ENCODE measurements around the gene PLEKHO1.

PLEKHO1 gene

DNA sequence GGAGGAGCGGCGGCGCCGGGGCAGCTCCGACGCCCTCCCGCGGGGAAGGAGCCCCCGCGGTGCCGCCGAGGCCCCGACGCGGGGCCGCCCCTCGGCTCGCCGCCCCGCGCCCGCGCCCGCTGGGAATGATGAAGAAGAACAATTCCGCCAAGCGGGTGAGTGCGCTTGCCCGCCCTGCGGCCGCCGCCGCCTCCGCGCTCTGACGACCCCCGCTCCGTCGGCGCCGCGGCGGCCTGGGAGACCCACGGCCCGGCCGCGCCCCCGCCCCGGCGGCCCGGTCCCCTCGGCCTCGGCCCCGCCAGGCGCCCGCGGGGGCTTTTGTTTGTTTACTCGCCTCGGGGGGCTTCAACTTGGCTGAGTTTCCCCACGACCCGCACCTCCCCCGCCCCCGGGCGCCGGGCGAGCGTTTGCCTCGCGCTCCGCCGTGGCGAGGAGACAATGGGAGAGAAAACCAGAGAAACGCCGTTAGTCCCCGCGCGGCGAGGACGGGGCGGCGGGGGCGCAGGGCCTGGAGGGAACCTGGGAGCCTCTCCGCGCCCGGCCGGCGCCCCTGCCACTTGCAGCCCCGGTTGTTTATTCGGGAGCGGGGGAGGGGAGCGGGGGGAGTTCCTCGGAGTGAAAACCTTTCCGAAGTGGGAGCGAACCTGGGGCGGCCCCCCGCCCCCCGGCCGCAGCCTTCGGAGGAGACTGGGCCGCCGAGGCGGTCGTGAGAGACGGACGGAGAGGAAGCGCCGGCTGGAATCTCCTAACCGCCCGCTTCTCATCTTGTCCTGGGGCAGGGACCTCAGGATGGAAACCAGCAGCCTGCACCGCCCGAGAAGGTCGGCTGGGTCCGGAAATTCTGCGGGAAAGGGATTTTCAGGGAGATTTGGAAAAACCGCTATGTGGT lies 661 bp downstream of the PLEKHO1 start:
- no peak for DNase-seq (ENCODE audit: low spot score)

DNA sequence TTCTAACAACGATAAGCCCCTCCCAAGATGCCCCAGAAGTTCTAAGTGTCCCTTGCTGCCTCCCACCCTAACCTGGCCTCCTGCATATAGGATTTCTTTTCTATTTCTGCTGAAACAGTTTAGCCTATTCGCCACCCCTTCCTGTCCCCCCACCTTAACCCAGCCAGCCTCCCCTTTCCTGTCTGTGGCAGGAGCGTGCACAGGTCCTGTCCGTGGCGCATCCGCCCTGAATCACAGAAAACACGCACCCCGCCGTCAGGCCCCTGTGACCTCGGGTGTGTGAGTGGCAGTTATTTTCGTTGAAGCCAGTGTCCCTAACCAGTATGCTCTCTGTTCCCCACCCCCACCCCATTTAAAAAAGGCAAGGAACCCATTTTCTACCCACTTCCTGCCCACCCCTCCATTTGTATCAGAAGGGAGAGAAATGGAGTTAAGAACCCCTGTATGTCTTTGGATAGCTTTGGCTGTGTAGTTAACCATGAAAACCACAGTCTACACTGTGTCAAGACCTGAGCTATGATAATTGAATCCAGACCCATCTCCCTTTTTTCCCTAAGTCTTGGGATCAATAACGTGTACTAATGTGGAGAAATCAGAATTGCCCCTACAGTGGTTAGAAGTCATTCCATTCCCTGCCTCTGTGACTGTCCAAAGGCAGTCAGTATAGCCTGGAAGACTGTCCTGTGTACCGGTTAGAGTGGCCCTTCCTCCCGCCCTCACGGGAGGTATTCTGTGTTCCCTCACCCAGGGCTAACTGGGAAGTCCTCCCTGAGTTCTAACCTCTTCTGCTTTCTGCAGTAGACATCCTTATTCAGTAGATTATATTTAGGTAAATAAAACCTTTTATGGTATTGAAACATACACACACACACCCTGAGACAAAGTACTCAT lies 1.8 kb downstream of the PLEKHO1 start:
- DNase-seq (ENCODE audit: low spot score), result no peak

DNA sequence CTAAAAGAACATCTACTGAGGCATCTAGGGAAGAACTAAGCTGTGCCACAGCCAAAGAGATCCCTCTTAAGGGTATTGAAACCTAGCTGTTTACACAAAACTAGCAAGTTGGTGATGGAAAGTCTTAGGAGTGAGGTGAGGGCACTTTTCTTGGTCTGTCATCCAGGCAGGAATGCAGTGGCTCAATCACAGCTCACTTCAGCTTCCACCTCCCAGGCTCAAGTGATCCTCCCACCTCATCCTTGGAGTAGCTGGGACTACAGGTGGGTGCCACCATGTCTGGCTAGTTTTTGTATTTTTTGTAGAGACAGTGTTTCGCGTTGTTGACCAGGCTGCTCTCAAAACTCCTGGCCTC lies 2.4 kb downstream of the PLEKHO1 start:
- DNase-seq (ENCODE audit: low spot score), result no peak

- DNase-seq (ENCODE audit: low spot score), result no peak
Measured at GRCh38 chr1:150152772-150153456, 3.2 kb downstream of the PLEKHO1 start.

GRCh38 chr1:150154143-150154542 lies 4.4 kb downstream of the PLEKHO1 start:
- no peak for DNase-seq (ENCODE audit: low spot score)

DNA sequence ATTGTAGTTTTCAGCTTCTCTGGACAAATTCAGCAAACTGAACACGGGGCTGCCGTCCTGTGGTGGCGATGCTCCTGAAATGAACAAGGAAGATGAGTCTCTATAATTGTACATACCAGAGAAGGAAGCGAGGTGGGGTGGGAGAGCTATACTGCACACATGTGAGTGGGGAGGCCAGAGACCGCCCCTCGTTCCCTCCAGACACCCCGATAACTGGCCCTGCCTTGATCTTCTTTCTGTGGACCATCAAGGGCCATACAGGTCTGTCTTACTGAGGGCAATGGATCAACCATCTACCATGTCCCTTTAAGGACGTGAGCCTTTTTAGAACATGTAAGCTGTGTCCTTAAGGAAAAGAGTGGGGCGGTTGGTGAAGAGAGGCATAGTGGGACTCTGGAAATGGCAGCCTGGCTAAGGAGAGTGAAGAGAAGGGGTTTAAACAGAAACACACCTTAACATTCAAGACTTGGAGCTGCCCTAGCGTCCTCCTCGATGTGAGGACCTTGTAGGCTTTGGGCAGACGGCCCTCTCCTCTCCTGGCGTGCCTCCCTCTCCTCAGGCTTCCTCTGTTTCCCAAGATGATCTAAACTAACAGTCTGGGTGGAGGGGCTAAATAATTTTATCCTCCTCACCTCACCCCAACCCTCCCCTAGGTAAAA lies 5.8 kb downstream of the PLEKHO1 start:
- no peak for DNase-seq (ENCODE audit: low spot score)

DNA sequence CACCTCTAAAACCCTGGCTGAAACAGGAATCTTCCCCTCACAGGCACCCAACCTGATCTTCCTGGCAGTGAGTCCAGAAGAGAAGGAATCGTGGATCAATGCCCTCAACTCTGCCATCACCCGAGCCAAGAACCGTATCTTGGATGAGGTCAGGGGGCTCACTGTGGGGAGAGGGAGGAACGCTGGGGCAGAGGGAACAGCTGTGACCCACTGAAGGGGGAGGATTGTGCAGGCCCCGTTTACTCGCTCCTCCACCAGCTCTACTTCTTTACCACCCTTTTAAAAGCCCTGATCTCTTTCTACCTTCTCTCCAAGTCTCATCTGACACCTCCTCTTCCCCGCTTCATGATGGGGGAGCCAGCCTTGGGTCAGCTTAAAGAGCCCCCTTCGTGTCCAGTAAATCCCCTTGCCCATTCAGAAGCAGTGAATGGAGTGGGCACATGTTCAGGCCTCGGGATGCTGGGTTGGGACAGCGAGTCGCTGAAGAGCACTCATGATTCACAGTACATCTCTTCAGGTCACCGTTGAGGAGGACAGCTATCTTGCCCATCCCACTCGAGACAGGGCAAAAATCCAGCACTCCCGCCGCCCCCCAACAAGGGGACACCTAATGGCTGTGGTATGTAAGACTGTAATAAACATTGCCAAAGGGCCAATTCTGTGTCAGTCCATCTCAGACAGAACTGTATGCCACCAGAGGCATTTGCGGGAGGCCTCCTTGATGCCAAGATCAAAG lies 7.3 kb downstream of the PLEKHO1 start:
- no peak for DNase-seq (ENCODE audit: low spot score)

DNA sequence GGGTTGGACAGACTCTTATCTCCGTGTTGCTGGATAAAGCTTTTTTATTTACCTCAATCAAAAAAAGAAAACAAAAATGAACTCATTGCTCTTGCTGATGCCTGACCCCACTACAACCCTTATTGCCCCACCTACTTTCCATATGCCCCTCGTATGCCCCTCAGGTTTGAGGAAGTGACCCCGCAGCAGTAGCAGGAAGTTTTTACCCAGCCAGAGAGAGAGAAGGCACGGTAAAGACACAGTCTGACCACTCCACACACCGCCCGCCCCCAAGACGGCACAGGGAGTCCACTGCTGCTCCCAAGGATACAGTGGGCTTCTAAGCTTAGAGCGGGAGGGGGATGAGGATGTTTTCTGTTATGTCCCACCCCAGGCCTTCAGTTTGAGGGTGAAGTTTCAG lies 9.8 kb downstream of the PLEKHO1 start:
- no peak for DNase-seq (ENCODE audit: low spot score)

- no peak for DNase-seq (ENCODE audit: low spot score)
Measured at GRCh38 chr1:150160964-150161621, 11.4 kb downstream of the PLEKHO1 start.

- no peak for DNase-seq (ENCODE audit: low spot score)
Measured at GRCh38 chr1:150161747-150162581, 12.2 kb downstream of the PLEKHO1 start.

DNA sequence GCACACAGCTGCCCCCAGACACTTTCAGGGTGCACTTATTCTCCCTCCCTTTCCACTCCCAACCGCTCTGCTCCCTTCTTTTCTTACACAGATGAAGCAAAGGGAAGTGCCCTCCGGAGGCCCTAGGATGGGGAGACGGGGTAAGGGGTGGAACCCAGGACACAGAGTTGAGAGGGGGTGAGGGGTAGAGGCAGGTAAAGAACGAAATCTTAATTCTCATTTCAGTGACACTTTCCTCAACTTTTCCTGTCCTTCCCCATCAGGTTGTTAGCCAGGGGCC lies 12.8 kb downstream of the PLEKHO1 start:
- DNase-seq (ENCODE audit: low spot score), result no peak

DNA sequence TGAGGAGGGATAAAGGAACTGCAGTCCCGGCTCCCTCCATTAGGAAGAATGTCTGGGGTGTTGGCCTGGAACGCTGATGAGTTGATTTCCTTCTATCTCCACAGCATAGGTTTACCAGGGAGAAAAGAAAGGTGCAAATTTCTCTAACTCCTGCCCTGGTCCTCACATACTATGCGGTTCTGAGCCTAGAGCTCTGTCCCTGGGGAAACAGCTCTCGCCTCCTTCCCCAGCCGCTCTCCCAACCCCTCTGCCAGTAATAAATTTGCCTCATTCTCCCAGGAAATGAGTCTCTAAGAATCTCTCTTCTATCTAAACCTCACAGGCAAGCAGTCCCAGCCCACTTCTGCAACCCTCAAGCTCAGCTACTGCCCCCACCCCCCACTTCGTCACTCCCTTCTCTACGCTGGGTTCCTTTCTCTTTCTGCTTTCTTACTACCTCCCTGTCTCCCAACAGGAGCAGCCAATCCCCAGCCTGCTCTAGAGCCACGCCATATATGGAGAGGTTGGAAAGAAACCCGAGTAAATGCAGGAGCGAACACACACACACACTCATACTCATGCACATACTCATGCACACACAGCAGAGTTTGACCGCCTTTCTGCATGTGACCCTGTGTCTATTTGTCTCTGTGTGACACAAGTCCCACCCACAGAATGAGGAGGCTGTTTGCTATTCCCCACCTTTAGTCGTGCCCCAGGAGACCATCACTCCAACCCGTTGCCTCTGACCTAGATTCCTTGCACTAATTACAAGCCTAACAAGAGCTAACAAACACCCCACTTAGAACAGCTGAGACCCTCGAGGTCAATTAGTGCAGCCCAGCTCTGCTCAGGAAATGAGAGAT lies 13.4 kb downstream of the PLEKHO1 start:
- DNase-seq (ENCODE audit: low spot score), result peak; percentile 9

DNA sequence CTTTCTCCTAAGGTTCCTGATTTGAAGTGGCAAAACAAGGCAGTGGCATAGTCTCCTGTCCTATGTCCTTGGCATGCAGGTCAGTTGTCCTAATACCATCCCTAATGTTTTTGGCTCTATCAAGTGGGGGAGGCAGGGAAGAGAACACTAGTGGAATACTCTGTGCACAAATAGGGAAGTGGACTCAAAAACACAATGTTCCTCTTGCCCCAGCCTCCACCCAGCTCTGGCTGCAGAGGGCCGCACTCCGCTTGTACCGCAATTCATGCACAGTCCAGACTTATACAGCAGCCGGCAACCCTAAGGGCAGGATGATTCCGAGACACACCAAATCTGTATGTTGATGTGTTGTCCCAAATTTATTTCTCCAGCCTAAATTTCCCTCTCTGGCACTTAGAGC lies 14.5 kb downstream of the PLEKHO1 start:
- DNase-seq (ENCODE audit: low spot score), result no peak

GRCh38 chr1:150164779-150165178 lies 15.1 kb downstream of the PLEKHO1 start:
- no peak for DNase-seq (ENCODE audit: low spot score)

DNA sequence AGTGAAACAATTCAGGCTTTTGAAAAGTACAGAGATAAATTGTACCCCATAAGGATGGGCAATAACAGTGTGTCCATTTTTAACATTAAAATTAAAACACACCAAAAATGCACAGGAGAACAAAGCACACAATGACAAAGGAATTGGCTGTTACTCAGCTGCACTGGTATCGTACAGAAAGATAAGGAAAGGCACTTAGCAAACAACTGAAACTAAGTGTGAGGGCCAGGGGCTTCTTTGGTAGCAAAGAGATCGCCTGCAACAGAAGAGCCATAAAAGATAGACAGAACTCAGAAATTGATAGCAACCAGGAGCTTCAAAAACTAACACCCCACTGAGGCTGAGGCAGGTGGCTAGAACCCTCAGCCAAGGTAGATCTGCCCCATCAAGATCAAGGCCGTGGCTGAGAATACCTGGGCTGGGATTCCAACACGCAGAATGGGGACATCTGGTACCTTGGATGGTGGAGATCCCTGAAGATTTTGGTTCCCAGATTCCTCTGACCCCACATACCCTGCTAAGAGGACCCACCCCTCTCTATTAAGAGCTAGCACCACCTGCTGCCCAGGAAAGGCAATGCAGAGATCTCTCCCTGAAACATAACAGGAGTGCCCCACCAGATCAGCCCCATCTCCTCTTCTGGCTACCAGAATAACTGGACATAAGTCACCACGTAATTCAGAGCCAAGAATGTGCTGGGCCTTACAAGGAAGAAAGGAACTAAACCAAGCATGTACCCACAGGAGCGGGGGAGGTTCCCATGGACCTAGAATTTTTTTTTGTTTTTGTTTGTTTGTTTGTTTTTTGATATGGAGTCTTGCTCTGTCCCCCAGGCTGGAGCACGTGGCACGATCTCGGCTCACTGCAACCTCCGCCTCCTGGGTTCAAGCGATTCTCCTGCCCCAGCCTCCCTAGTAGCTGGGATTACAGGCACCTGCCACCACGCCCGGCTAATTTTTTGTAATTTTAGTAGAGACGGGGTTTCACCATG lies 16.2 kb downstream of the PLEKHO1 start:
- peak; percentile 21 for DNase-seq (ENCODE audit: low spot score)

DNA sequence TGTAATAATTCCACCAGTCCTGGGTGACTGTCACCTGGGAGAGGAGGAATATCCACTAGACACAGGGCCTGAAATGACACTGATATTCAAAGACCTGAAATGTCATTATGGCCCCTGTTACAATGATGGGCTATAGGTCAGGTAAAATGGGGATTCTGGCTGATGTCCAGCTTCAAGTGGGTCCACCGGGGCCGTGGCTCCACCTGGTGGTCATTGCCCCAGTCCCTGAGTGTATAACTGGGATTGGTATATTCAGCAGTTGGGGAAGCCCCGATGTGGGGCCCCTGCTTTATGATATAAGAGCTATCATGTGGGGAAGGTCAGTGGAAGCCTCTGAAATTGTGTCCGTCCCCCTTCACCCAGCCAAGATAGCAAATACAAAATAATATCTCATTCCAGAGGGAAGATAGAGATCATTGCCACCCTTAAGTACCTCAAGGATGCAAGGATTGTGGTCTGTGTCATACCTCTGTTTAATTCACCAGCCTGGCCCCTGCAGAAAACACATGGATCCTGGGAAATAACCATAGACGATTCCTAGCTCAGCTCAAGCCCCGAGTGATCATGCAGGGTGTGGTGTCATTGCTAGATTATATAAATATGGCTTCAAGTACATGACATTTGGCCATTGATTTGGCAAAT lies 19.4 kb downstream of the PLEKHO1 start:
- peak; percentile 46 for DNase-seq (ENCODE audit: low spot score)

GRCh38 chr1:150171801-150172200 lies 22.1 kb downstream of the PLEKHO1 start:
- no peak for DNase-seq (ENCODE audit: low spot score)

Measured in hematopoietic multipotent progenitor cell treated with erythropoietin and hydrocortisone succinate and interleukin-3 and kit ligand, for 15 days (in vitro differentiated cells).